HuH-7 (cell line): ENCODE measurements around the gene SPDYE17.
"Not testable (repeated sequence)": the region's sequence is repeated elsewhere in the genome, so short reads cannot be mapped to it uniquely, and the experiment has no call there.

Experiments
- DNase-seq: peaks from one replicate; pipeline ENCODE4 v3.0.0; 2011; ENCODE audit warnings: low spot score

Gene SPDYE17

GRCh38 chr7:76972391-76972790, 59.8 kb downstream of the SPDYE17 start:
- not testable (repeated sequence) for DNase-seq
